DND-41 (cell line): Measurements from ENCODE around the gene SMLR1.

Experiments
- CTCF ChIP-seq: IDR thresholded peaks from 2 replicates; pipeline ENCODE4 v1.5.1; 2012; ENCODE audit warnings: borderline replicate concordance, low read length, moderate library complexity, mild to moderate bottlenecking; ENCODE audit not compliant: poor library complexity, severe bottlenecking; ENCODE audit errors: extremely low read depth
- EZH2 ChIP-seq: IDR thresholded peaks from 3 replicates; pipeline ENCODE4 v1.6.1; 2012; ENCODE audit warnings: borderline replicate concordance, low read depth, mild to moderate bottlenecking, moderate library complexity, low read length, inconsistent platforms; ENCODE audit not compliant: severe bottlenecking

GRCh38 chr6:130779658-130780033 lies 47.6 kb upstream of the SMLR1 start:
- TF ChIP-seq CTCF (no peak), EZH2 (no peak)
